Measurements from ENCODE around the gene XPNPEP2.

Gene XPNPEP2

DNA sequence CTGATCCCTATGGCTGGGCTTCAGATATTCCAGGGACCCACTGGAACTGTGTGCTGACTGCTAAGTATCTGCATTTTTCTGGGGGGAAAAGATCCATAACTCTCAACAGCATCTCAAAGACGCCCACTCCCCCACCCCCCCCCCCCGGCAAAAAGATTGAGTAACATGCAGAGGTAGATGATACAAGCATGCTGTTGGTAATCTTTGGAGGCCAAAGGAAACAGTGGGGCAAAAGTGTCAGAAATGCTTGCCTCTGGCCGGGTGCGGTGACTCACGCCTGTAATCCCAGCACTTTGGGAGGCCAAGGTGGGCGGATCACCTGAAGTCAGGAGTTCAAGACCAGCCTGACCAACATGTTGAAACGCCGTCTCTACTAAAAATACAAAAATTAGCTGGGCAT, 12.2 kb downstream of the XPNPEP2 start:
- no peak for DNase-seq (ENCODE audit: low spot score)

DNA sequence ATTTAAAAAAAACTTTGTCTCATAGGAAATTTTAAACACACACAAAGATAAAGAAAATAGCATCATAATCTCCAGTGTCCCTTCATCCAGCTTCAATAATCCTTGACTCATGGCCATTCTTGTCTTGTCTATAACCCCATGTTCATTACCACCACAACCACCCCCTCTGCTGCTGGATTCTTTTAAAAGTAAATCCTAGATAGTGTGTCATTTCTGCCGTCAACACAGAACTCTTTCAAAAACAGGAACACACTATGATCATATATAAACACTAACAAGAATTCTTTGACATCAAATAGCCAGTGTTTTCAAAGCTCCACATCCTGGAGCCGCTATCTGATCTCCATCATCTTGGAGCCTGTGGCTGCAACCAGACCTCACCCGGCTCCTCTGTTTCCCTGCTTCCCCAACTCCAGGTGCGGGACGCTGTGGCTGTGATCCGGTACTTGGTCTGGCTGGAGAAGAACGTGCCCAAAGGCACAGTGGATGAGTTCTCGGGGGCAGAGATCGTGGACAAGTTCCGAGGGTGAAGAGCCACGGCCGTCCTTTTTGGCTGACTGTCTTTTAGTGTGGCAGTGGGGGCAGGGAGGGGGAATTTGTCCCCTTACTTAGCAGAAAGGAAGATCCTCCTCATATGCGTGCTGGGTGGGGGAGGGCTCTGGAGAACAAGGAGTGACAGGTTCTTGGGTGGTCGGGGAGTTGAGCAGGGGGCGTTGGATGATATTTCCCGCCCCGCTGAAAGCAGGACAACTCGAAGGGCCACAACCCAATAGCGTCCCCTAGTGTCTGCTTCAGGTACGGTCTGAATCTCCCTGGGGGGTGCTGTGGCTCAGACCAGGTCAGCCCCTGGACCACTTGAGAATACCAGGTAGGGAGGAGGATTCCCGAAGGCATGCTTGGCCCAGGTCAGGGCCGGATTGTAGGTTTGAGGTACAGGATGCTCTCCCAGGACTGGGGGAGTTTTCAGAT, 15.6 kb downstream of the XPNPEP2 start:
- DNase-seq (ENCODE audit: low spot score) = no peak

DNA sequence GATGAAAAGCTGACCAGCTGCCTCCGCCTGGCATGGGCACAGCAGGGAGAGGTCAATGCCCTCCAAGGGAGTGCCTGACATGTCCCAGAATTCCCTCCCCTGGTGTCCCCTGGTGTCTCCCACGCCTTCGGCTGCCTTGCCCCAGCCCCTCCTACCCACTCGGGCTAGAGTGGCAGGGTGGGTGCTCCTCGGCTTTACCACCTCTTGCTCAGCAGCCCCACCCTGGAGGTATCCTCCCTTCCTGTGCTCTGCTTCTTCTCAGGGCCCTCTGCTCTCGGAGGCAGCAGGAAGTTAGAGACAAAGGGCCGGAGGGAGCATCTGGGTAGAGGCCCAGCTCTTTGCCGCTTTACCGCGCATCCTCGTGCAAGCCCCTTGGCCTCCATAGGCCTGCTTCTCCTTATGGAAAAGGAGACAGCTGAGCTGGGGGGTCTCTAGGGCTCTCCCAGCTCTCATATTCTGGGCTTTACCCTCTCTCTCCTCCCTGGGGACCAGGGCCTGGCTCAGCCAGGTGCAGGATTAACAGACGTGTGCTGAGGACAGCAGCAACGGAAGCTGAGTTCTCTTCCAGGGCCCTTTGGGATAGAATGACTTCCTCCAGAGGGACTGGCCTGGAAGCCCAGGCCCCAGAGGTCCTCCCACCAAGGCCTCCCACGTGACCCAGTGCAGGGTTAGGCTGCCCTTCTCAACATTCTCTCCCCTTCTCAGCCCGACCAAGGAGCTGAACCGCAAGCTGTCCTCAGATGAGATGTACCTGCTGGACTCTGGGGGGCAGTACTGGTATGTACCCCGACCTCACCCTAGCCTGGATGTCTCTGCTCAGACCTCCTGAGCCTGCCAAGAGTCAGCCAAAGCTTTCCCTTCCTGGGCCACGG, 17.2 kb downstream of the XPNPEP2 start:
- no peak for DNase-seq (ENCODE audit: low spot score)

DNA sequence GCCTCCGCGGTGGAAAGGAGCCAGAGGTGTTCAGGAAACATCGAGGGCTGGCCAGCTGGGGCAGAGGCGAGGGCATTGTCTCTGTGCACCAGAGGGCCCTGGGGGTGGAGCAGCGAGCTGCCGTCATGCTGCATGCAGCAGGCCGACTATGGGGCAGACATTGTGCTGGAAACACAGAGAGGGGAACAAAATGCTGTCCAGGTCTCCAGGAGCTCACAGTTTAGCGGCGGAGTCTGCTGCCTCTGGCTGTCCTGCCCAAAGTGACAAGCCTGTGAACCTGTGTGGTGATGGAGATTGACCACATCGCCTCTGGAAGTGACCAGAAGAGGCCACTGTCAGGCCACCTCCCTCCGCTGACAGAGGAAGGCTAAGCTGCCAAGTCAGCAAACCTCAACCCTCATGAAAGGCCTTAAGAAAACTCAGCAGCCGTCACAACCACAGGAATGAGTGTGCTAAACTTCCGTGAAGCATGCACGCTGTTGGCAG, 20.8 kb downstream of the XPNPEP2 start:
- peak; percentile 40 for DNase-seq (ENCODE audit: low spot score)

GRCh38 chrX:129760155-129760554, 21.4 kb downstream of the XPNPEP2 start:
- no peak for DNase-seq (ENCODE audit: low spot score)

- no peak for DNase-seq (ENCODE audit: low spot score)
Observed at GRCh38 chrX:129760981-129761380, 22.2 kb downstream of the XPNPEP2 start.

- no peak for DNase-seq (ENCODE audit: low spot score)
Observed at GRCh38 chrX:129761596-129761995, 22.8 kb downstream of the XPNPEP2 start.

DNA sequence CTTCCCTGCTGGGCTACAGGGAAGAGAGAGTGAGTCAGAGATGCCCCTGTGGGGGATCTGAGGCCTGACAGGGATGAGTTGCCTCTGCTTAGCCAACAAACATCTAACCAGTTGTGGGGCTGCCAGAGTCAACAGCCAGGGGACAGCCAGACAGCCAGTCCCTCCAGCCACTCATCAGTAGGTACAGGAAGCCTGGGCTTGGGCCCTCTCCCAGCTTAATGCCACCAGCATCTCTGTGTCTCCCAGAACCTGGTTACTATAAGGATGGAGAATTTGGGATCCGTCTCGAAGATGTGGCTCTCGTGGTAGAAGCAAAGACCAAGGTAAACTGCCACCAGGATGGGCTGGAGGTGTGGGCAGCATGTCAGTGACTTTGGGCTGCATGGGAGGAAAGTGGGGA, 23.7 kb downstream of the XPNPEP2 start:
- DNase-seq (ENCODE audit: low spot score) = no peak

DNA sequence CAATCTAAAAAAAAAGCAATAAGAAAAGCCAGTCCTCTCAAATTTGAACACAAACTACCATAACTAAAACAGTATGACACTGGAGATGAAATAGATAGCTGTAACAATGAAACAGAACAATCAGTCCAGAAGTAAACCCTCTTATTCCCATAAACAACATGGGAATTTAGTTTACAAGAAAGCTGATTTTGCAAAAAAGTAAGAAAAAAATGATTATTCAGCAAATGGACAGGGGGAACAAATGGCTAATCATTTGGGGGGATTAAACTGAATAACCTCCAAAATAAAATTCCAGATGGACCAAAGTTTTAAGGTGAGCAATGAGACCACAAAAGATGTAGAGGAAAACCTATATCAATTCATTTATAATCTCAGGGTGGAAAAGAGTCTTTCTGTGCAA, 24.9 kb downstream of the XPNPEP2 start:
- no peak for DNase-seq (ENCODE audit: low spot score)

DNA sequence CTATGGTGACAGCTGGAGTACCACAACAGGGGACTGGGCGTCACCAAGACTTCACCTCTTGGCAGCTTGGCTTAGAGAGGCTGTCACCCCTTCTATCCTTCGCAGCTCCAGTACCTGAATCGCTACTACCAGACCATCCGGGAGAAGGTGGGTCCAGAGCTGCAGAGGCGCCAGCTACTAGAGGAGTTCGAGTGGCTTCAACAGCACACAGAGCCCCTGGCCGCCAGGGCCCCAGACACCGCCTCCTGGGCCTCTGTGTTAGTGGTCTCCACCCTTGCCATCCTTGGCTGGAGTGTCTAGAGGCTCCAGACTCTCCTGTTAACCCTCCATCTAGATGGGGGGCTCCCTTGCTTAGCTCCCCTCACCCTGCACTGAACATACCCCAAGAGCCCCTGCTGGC, 29.4 kb downstream of the XPNPEP2 start:
- no peak for DNase-seq (ENCODE audit: low spot score)

GRCh38 chrX:129768586-129769466, 30.0 kb downstream of the XPNPEP2 start:
- no peak for DNase-seq (ENCODE audit: low spot score)

DNA sequence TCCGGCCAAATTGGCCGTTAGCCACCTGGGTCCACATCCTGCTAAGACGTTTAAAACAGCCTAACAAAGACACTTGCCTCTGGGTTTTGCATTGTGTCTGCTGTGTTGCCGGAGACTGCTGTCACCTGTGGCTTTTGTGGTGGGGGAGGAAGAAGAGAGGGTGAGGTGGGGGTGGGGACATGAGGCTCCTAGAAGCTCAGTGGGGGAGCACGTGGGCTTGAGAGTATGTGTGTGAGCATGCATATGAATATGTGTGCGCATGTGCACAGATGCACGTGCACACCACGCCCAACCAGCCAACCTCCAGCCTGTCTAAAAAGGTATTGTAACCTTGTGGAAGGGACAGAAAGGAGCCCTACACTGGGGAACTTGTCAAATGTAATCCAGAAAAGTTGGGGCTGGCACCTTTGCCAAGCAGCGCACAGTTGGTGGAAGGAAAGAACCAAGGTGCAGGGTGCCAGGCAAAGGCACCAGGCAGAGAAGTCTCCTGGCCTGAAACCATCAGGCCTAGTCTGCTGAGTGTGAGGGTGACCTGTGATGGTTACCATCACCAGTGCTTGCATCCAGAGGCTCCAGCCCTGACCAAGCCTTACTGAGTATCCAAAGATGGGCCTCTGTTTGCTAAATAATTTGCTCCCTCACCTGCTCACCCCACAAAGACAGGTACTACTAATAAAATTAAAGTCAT, 30.8 kb downstream of the XPNPEP2 start:
- DNase-seq (ENCODE audit: low spot score) = no peak

DNA sequence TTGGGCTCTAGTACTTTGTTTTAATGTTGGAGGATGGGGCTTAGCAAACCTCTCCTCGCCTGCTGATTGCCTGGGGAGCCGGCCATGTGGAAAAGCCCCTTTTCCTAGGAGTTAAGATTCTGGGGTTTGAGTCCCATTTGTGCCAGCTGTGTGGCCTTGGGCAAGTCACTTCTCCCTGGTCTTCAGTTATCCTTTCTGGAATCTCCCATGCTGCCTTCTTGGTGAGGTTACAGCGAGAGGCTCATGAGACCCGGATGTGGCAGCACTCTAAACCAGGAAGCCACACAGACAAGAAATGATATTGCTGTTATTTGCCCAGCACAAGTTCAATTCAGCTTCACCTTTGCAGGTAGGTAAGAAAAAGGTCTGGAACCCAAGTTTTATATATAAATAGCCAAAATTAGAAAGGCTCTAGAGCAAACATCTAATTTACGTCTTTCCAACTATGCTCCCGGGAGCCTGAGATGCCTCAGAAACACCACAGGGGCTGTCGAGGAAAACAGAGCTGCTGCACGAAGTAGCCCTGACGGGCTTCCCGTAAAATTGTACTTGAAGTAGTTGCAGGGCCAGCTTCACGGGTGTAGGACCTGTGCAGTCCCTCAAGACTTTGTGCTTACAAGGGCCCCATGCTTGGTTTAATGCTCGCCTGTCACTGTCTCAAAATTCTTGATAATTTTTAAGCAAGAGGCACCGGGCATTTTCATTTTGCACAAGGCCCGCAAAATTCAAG, 32.7 kb downstream of the XPNPEP2 start:
- no peak for DNase-seq (ENCODE audit: low spot score)

GRCh38 chrX:129772796-129773431, 34.1 kb downstream of the XPNPEP2 start:
- DNase-seq (ENCODE audit: low spot score) = no peak

DNA sequence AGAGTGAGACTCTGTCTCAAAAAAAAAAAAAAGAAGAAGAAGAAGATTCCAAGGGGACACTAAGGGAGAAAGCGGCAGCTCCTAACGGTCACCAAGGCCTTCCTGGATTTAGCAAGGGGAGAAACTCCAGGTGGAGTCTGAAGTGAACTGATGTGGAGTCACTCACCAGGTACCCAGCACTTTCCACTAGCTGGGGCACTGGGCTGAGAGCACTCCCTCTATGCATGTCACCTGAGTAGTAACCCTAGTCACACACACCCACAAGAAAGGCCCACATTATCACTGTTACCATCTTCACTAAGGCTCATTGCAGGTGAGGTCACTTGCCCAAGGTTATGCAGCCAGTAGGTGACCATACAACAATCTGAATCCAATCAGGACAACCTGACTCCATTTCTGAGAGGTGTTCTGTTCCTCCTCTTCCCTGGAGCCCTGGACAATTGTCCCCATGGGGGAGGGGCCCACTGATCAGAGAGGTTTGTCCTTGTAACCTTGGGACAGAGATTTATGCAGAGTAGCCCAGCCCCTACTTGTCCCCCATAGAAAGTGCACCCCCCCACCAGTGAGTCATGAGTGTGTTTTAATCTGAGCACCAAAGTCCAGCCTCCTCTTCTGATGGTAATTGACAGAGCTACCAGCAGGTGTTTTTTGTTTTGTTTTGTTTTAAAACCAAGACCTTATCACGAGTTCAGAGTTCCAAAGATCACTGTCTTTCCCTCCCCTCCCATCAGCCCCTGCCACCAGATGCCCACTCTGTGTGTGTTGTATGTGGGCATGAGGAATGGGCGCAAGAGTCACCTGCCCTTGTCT, 35.1 kb downstream of the XPNPEP2 start:
- no peak for DNase-seq (ENCODE audit: low spot score)

DNA sequence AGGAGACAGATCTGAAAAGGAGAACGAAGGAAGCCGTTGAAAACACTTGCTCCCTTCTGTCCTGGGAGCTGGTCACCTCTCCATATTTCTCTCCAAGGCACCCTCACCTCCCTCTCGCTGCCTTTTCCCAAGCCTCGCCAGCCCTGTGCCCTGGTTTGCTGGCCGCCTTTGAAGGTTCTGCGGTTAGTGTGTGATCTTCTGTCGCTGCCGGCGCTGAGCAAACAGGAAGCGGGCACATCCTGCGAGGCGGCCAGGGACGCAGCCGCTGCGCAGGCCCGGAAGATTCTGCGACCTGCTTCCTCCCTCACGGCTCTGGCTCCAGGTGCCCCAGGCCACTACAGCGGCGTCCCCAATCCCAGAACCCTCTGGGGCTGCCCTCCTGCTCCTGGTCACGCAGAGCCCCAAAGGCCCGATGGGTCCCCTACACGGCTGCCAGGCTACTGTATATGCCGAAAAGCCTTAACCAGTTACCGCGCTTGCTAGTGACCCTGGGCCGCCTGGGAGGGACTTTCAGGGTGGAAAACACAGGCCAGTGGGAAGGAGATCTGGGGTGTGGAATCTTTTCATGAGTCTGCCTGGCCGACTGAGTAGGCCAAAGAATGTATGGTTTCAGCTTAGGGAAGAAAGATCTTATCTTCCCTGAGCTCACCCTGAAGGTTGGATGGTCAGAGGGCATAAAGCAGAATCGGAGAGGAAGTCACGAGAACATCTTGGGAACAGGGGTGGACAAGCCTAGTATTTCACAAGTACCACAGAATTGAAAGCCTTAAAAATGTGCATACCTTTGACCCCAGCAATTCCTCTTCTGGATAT, 38.6 kb downstream of the XPNPEP2 start:
- DNase-seq (ENCODE audit: low spot score) = peak; percentile 54

DNA sequence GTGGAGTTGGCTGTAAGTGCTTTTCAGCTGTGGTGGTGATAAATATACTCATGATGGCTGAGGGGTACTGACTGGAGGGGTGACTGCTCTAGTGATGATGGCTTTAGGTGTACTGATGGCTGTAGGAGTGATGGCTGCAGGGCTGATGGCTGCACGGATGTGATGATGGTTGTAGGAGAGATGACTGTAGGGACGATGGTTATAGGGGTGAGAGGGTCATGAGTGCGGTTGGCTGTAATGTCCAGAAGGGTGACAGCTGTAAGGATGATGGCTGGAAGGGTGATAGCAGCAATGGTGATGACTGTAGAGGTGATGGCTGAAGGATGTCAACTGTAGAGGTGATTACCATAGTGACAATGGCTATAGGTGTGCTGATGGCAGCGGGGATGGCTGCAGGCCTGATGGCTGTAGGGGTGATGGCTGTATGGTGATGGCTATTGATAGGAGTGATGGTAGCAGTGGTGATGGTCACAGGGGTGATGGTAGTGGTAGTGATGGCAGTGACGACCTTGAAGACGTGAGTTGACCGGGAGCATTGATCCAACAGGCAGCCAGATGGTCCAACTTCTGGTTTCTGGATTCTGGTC, 40.4 kb downstream of the XPNPEP2 start:
- DNase-seq (ENCODE audit: low spot score) = no peak

DNA sequence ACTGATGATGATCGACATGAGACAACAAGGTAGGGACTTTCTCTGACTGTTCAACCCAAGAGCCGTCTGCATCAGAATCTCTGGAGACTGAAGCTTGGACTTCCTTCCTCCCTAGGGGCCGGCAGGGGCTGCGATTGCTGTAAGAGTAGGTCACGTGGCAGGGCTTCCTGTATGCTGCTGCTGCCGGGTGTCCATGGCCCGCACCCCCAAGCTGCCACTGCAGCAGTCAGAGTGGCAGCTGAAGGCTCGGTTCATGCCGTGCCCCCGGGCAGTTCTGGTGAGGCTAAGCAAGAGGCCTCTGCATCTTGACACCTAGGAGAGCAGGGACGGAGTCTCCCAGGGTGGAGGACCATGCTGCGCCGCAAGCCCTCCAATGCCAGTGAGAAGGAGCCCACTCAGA, 41.0 kb downstream of the XPNPEP2 start, which contains the start of gene SASH3:
Gene SASH3 (plus strand): TSS at position 203 of the 400 bp plus-strand sequence. CDS start 149 bp downstream, at position 352.
- no peak for DNase-seq (ENCODE audit: low spot score)

Measured in kidney capillary endothelial cell (primary cell).